ENCODE data around the gene PDIA4. TPM values are rescaled to one million over a fixed set of nuclear protein-coding genes. Genes with fewer than 3 reads are reported as not detected.

PDIA4 gene
- total RNA-seq, 1 donor from 2014 or later = 266 TPM

GRCh38 chr7:148964483-148965267 is 63.6 kb downstream of the PDIA4 start:
- H3K27me3 Mint-ChIP-seq (ENCODE audit: unreplicated experiment) = peaks cover 4% of the 10 kb centered on the region
- H3K27ac Mint-ChIP-seq (ENCODE audit: unreplicated experiment) = peak overlapping the region; percentile 93
- TF ChIP-seq CTCF (IDR thresholded peaks at IDR 0.05; ENCODE audit: unreplicated experiment) = no peak
- no peaks in the 10 kb centered on the region for H3K36me3 Mint-ChIP-seq (ENCODE audit: low read depth, unreplicated experiment)
- H3K4me3 Mint-ChIP-seq (ENCODE audit: unreplicated experiment) = no peak overlapping the region
- H3K9me3 Mint-ChIP-seq (ENCODE audit: unreplicated experiment) = no peaks in the 10 kb centered on the region
- H3K4me1 Mint-ChIP-seq (ENCODE audit: unreplicated experiment) = peaks cover 8% of the 10 kb centered on the region
- DNase-seq (ENCODE audit: low spot score) = no peak

- peaks cover 7% of the 10 kb centered on the region for H3K27me3 Mint-ChIP-seq (ENCODE audit: unreplicated experiment)
- no peaks in the 10 kb centered on the region for H3K36me3 Mint-ChIP-seq (ENCODE audit: low read depth, unreplicated experiment)
- peak overlapping the region; percentile 93 for H3K27ac Mint-ChIP-seq (ENCODE audit: unreplicated experiment)
- H3K4me1 Mint-ChIP-seq (ENCODE audit: unreplicated experiment) = peaks cover 8% of the 10 kb centered on the region
- peak; percentile 19 for DNase-seq (ENCODE audit: low spot score)
- no peaks in the 10 kb centered on the region for H3K9me3 Mint-ChIP-seq (ENCODE audit: unreplicated experiment)
- no peak for TF ChIP-seq CTCF (IDR thresholded peaks at IDR 0.05; ENCODE audit: unreplicated experiment)
- H3K4me3 Mint-ChIP-seq (ENCODE audit: unreplicated experiment) = peak overlapping the region; percentile 89
Observed at GRCh38 chr7:148963583-148964482, 64.5 kb downstream of the PDIA4 start.

GRCh38 chr7:148962823-148963582 is 65.3 kb downstream of the PDIA4 start:
- H3K4me3 Mint-ChIP-seq (ENCODE audit: unreplicated experiment) = peak overlapping the region; percentile 89
- TF ChIP-seq CTCF (IDR thresholded peaks at IDR 0.05; ENCODE audit: unreplicated experiment) = no peak
- no peaks in the 10 kb centered on the region for H3K36me3 Mint-ChIP-seq (ENCODE audit: low read depth, unreplicated experiment)
- H3K27ac Mint-ChIP-seq (ENCODE audit: unreplicated experiment) = peak overlapping the region; percentile 27
- H3K9me3 Mint-ChIP-seq (ENCODE audit: unreplicated experiment) = no peaks in the 10 kb centered on the region
- peaks cover 8% of the 10 kb centered on the region for H3K4me1 Mint-ChIP-seq (ENCODE audit: unreplicated experiment)
- peak; percentile 44 for DNase-seq (ENCODE audit: low spot score)
- H3K27me3 Mint-ChIP-seq (ENCODE audit: unreplicated experiment) = peaks cover 7% of the 10 kb centered on the region

GRCh38 chr7:148962440-148962822 is 65.9 kb downstream of the PDIA4 start:
- peaks cover 8% of the 10 kb centered on the region for H3K4me1 Mint-ChIP-seq (ENCODE audit: unreplicated experiment)
- H3K4me3 Mint-ChIP-seq (ENCODE audit: unreplicated experiment) = peak overlapping the region; percentile 89
- TF ChIP-seq CTCF (IDR thresholded peaks at IDR 0.05; ENCODE audit: unreplicated experiment) = no peak
- no peak for DNase-seq (ENCODE audit: low spot score)
- H3K36me3 Mint-ChIP-seq (ENCODE audit: low read depth, unreplicated experiment) = no peaks in the 10 kb centered on the region
- peak overlapping the region; percentile 27 for H3K27ac Mint-ChIP-seq (ENCODE audit: unreplicated experiment)
- no peaks in the 10 kb centered on the region for H3K9me3 Mint-ChIP-seq (ENCODE audit: unreplicated experiment)
- H3K27me3 Mint-ChIP-seq (ENCODE audit: unreplicated experiment) = peaks cover 7% of the 10 kb centered on the region
